GM21786 (cell line): ENCODE measurements around the gene TFE3.

Experiments
- ATAC-seq: cut with Tn5 transposase; IDR thresholded peaks from one replicate; pipeline ENCODE4 v1.9.1; 2021; ENCODE audit not compliant: unreplicated experiment

Gene TFE3

DNA sequence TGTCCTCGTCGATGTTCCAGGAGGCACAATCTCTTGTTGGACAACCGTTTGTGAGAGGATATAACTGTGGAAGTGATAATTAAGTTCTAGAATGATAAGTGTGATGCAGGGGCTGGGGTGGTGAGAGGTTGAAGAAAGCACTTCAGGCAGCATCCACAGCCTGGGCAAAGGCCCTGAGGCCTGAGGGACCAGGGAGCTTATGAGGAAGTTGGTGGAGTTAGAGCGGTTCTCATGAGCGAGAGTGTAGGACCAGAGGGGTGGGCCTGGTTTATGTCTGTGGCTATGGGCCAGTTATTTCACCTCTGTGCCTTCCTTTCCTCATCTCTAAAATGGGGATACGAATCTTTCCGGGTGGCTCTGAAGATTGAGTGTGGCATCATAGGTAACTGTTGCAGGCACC lies 18.3 kb upstream of the TFE3 start:
- ATAC-seq: no peak

DNA sequence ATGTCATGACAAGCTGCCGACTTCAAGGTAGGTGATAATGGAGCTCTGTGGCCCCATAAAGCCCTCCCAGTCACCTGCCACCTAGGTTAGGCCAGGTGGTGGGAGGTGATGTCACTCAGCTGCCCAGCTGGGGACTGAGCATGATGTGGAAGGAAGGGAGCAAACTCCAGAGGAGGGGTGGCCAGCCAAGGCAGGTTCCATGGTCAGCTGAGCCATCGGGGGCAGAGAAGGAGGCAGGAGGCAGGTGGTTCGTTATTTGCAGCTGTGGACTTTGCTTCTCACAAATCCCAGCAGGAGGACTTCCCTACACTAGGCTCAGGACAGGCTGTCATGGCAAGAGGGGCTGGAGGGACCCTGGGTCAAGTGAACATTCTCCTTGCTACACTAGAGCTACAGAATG lies 17.8 kb upstream of the TFE3 start:
- no peak for ATAC-seq

DNA sequence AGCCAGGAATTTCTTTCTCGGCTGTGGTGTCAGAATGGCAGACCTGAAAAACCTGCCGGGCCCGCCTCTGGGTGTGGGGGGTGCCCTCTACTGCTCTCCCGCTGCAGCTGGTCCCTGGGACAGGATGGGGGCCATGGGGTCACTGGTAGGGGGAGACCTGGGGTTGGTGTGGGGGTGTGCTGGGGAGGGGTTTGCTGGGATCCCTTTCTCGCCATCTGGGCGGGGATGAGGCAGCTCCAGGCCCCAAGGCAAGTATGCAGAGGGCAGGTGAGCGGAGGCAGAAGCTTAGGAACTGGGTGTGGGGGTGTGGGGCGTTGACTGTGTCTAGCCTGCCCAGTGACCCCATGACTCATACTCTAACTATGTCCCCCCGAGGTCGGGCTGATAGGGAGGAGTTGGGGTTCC lies 16.5 kb upstream of the TFE3 start:
- ATAC-seq: no peak

DNA sequence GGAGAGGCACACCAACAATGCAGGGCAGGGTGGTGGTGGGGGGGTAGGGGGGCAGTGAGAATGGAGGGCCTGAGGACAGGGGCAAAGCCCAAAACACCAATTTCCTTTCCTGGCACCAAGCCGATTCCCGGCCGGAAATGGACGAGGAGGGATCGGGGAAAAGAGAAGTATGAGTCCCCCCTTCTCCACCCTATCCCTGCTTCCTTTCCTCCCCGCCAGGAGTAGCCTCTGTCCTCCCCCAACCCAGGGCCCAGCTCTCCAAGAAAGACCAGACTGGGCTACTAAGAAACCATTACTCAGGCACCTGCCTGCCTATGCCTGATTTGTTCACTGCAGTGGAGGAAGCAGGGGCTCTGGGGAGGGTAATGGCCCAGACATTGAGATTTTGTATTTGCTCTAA lies 16.0 kb upstream of the TFE3 start:
- no peak for ATAC-seq

GRCh38 chrX:49058794-49059193 lies 15.6 kb upstream of the TFE3 start, which contains the start of gene CCDC120:
CCDC120 (plus strand) TSS chrX:49058999; CDS start chrX:49062042, 3,043 bp downstream.
- ATAC-seq: no peak

DNA sequence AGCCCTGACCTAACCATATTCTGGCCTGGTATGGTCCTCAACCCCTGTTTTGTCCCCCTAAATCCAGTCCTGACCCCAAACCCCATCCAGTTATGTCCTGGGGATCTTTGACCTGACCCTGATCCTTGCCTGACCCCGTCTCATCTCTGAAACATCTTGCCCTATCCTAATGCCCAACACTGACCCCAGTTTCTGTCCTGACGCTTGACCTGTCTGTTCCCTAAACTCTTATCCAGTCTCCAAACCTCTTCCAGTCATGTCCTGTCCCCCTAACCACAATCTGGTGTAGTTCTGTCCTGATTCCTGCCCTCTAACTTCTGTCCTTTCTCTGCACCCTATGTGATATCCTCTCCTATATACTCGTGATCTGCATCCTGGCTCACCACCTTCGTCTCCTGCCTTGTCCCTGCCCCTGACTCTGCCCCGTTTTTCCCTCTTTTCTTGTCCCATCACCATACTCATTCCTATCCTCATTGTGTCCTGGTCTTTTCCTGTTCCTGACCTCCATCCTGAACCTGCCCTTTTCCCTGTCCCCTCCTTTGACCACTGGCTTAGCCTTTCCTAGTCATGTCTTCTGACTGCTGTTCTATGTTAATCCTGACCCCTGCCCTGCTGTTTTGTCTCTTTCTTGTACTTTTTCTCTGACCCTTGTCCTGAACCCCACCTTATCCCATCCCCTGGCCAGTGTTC lies 11.1 kb upstream of the TFE3 start:
- no peak for ATAC-seq

GRCh38 chrX:49053223-49054072 lies 10.3 kb upstream of the TFE3 start:
- no peak for ATAC-seq

GRCh38 chrX:49043987-49044281 lies 777 bp upstream of the TFE3 start:
- no peak for ATAC-seq

GRCh38 chrX:49042581-49043219 lies 457 bp downstream of the TFE3 start:
- no peak for ATAC-seq

GRCh38 chrX:49041744-49042580 lies 1.2 kb downstream of the TFE3 start:
- no peak for ATAC-seq

DNA sequence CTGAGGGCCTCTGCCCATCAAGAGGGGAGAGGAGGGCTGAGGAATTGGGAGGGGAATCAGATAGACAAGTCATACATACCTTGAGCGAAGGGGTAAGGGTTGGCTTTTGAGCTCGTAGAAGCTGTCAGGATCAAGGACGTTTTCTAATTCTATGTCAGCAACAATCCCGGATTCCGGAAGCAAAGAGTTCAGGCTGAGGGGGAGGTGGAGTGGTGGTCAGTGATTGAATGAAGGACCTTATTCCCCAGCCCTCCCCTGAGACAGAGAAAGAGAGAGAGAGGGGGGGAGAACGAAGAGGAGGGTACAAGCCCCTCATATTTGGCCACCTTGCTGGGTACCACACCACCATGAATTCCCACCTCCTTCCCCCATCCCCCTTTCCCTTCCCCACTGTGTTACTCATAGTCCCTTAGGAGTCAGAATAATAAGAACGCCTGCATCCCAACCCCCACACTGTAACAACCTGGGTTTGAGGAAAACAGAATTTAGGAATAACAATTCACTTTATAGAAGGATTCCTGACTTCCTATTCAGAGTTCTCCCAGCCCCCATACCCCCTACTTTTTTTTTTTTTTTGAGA lies 2.7 kb downstream of the TFE3 start:
- no peak for ATAC-seq

DNA sequence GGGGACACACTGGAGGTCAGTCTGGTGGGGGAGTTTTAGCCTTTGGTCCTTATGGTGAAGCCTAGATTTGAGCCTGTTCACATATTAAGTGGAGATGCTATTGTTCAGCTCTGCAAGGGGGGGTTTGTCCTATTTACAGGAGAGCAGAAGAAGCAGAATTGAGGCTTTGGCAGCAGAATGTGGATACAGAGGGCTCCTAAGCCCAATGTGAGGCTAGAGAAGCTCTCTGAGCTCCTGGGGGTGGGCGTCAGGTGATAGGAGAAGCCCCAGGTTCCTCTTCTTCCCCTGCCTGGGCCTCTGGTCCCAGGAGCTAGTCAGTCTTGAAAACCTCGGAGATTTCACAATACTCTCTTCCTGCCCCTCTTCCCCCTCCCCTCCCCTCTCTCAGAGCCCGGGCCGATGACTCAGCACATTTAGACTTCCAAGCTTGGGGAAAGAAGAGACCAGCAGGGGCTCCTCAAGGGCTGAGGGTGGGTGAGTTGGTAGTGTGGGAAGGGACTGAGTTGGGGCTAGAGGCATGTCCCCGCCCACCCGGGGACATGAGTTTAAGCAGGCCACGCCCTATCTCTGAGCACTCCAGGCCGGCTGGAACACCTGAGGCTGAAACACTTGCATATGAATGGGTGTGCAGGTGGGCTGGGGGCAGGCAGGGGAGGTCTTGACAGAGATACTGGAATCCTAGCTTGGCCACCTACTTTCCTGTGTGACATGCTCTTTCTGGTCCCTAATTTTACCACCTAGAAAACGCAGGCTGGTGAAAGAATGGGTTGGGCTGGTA lies 3.4 kb downstream of the TFE3 start:
- no peak for ATAC-seq

DNA sequence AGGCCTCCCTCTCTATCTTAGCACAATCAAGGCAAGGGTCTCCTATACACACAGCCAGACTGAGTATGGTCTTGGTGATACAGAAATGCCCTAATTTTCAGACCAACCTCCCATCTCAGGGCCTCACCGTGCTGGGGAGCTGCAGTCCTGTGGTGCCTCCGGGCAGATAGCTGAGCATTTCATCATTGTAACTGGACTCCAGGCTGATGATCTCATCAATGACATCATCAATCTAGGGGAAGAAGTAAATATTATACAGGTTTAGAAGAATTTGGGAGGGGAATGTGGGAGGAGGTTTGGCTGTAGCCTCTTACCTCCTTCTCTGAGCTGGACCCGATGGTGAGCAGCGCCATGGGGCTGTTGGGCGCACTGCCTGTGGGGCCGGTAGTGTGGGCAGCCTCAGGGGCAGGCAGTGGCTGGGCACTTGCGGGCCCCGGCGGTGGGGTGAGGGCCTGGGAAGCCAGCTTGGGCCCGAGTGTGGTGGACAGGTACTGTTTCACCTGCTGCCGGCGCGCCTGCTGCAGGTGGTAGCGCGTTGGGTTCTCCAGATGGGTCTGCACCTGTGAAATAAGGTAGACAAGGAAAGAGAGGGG lies 5.2 kb downstream of the TFE3 start:
- ATAC-seq: no peak

GRCh38 chrX:49030283-49030682 lies 12.9 kb downstream of the TFE3 start:
- ATAC-seq: no peak

- no peak for ATAC-seq
These were observed 13.3 kb downstream of the TFE3 start for GRCh38 chrX:49029876-49030275.

DNA sequence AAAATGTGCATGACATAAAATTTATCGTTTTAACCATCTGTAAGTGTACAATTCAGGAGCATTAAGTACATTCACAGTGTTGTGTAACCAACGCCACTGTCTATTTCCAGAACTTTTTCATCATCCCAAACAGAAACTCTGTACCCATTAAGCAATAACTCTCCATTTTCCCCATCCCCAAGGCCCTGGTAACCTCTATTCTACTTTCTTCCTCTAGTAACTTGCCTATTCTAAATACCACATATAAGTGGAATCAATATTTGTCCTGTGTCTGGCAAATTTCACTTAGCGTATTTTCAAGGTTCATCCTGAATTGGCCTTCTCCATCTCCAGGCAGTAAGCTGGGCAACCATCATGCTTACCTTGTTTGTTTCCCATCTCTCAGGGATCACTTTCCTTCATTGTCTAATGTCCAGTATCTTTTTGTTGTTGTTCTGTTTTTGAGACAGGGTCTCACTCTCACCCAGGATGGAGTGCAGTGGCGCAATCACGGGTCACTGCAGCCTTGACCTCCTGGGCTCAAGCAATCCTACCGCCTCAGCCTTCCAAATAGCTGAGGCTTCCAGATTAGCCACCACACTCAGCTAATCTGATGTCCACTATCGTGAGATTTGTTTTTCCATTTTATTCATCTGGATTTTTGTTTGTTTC lies 23.4 kb downstream of the TFE3 start:
- ATAC-seq: no peak

DNA sequence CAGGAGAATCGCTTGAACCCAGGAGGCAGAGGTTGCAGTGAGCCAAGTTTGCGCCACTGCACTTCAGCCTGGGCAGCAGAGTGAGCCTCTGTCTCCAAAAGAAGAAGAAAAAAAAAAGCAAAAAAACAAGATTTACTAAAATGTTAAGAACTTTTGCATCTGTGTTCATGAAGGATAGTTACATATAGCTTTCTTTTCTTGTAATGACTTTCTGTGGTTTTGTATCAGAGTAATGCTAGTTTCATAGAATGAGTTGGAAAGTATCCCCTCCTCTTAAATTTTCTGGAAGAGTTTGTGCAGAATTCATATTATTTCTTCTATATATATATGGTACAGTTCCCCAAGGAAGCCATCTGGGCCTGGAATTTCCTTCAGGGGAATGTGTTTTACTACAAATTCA lies 24.1 kb downstream of the TFE3 start:
- no peak for ATAC-seq

- no peak for ATAC-seq
These were observed 39.5 kb downstream of the TFE3 start for GRCh38 chrX:49003696-49004095.
